Right renal pelvis (tissue), 4 donors: ENCODE data around the gene SLC43A3. TPM values are rescaled to one million over a fixed set of nuclear protein-coding genes. Genes with fewer than 3 reads are reported as not detected.
A peak's percentile ranks its signal among the peaks of the same experiment; 100 is the strongest.

ENCODE experiments used
- DNase-seq, 4 donors: peaks; one replicate each; pipeline ENCODE4 v3.0.0-alpha.2; 2013; ENCODE audit warnings: low read depth in 4 of 4, low spot score in 3 of 4, missing footprints in 1 of 4
- polyA plus RNA-seq, 4 donors: library from polyadenylated mRNA; unstranded; fragments of 120-200 nt; gene quantifications; one replicate each; pipeline ENCODE4 v1.2.1, GENCODE V29; 2013; ENCODE audit not compliant: insufficient read length in 4 of 4

SLC43A3 gene
- polyA plus RNA-seq, 4 donors, result 21.9 to 26.1 (median 22.5) TPM

- no peak for DNase-seq
Measured at GRCh38 chr11:57390535-57390934, 36.4 kb downstream of the SLC43A3 start, which contains the start of gene PRG2. Gene PRG2 (minus strand): TSS chr11:57390650. CDS start chr11:57389944, 706 bp downstream.

GRCh38 chr11:57387289-57388030 lies 39.5 kb downstream of the SLC43A3 start:
- DNase-seq, result no peak

GRCh38 chr11:57386178-57386940 lies 40.6 kb downstream of the SLC43A3 start:
- peak in 2 of 4 donors; percentile 15 to 18 for DNase-seq

- no peak for DNase-seq
Measured at GRCh38 chr11:57380975-57381374, 45.9 kb downstream of the SLC43A3 start, which contains the start of gene PRG3. Gene PRG3 (minus strand): TSS chr11:57381150. CDS start chr11:57380708, 442 bp downstream.

- DNase-seq, result peak in 3 of 4 donors; percentile 17 to 36 (median 26)
Measured at GRCh38 chr11:57379732-57380131, 47.2 kb downstream of the SLC43A3 start.

- no peak for DNase-seq
Measured at GRCh38 chr11:57378186-57378585, 48.7 kb downstream of the SLC43A3 start.

- DNase-seq, result no peak
Measured at GRCh38 chr11:57377107-57377506, 49.8 kb downstream of the SLC43A3 start.

- DNase-seq, result no peak
Measured at GRCh38 chr11:57376095-57377090, 50.5 kb downstream of the SLC43A3 start.

GRCh38 chr11:57375490-57375889 lies 51.4 kb downstream of the SLC43A3 start:
- no peak for DNase-seq

- DNase-seq, result no peak
Measured at GRCh38 chr11:57374966-57375365, 52.0 kb downstream of the SLC43A3 start.

GRCh38 chr11:57373146-57373545 lies 53.8 kb downstream of the SLC43A3 start:
- no peak for DNase-seq

GRCh38 chr11:57370941-57371340 lies 56.0 kb downstream of the SLC43A3 start:
- DNase-seq, result no peak

GRCh38 chr11:57370251-57370650 lies 56.7 kb downstream of the SLC43A3 start:
- DNase-seq, result no peak

- no peak for DNase-seq
Measured at GRCh38 chr11:57368845-57369232, 58.1 kb downstream of the SLC43A3 start.

- DNase-seq, result no peak
Measured at GRCh38 chr11:57368106-57368844, 58.6 kb downstream of the SLC43A3 start.

- DNase-seq, result no peak
Measured at GRCh38 chr11:57364851-57365660, 61.9 kb downstream of the SLC43A3 start.

- no peak for DNase-seq
Measured at GRCh38 chr11:57363131-57364080, 63.5 kb downstream of the SLC43A3 start.

GRCh38 chr11:57361926-57362325 lies 65.0 kb downstream of the SLC43A3 start:
- no peak for DNase-seq
